Activated naive CD8-positive, alpha-beta T cell treated with anti-CD3 and anti-CD28 coated beads for 36 hours (primary cell): ENCODE data around the gene KDM4C. TPM values are rescaled to one million over a fixed set of nuclear protein-coding genes. Genes with fewer than 3 reads are reported as not detected.

Experiments
- DNase-seq: peaks from one replicate; pipeline ENCODE4 v3.0.0; 2021
- H3K27ac Mint-ChIP-seq: one replicate; pipeline ENCODE4 v1.8.0; 2022; ENCODE audit warnings: mild to moderate bottlenecking, moderate library complexity, mixed read lengths
- H3K27me3 Mint-ChIP-seq: one replicate; pipeline ENCODE4 v1.8.0; 2022; ENCODE audit warnings: mild to moderate bottlenecking, mixed read lengths
- H3K36me3 Mint-ChIP-seq: one replicate; pipeline ENCODE4 v1.8.0; 2021; ENCODE audit warnings: mild to moderate bottlenecking, mixed read lengths
- H3K4me1 Mint-ChIP-seq: one replicate; pipeline ENCODE4 v1.8.0; 2021; ENCODE audit warnings: mixed read lengths
- H3K4me3 Mint-ChIP-seq: one replicate; pipeline ENCODE4 v1.8.0; 2022; ENCODE audit warnings: mild to moderate bottlenecking, moderate library complexity, mixed read lengths
- H3K9me3 Mint-ChIP-seq: one replicate; pipeline ENCODE4 v1.8.0; 2022; ENCODE audit warnings: mixed read lengths
- total RNA-seq, 2 experiments: library from RNA; stranded (reverse); gene quantifications; one replicate each; pipeline ENCODE4 v1.2.3, GENCODE V29; 2021

Gene KDM4C
- total RNA-seq, 2 experiments from 2014 or later: 22.7 to 22.9 TPM

- peaks cover 9% of the 10 kb centered on the region for H3K36me3 Mint-ChIP-seq
- no peak overlapping the region for H3K27ac Mint-ChIP-seq
- no peaks in the 10 kb centered on the region for H3K9me3 Mint-ChIP-seq
- no peak for DNase-seq
- no peaks in the 10 kb centered on the region for H3K4me1 Mint-ChIP-seq
- H3K4me3 Mint-ChIP-seq: no peak overlapping the region
- no peaks in the 10 kb centered on the region for H3K27me3 Mint-ChIP-seq
Measured at GRCh38 chr9:7083192-7083591, 325.4 kb downstream of the KDM4C start.

- Mint-ChIP-seq H3K27ac (no peak overlapping the region), H3K9me3 (no peaks in the 10 kb centered on the region), H3K4me1 (no peaks in the 10 kb centered on the region), H3K27me3 (no peaks in the 10 kb centered on the region), H3K36me3 (peaks cover 9% of the 10 kb centered on the region), H3K4me3 (no peak overlapping the region)
- DNase-seq: no peak
Measured at GRCh38 chr9:7085357-7085756, 327.6 kb downstream of the KDM4C start.

- Mint-ChIP-seq H3K36me3 (peaks cover 13% of the 10 kb centered on the region), H3K27ac (no peak overlapping the region), H3K27me3 (no peaks in the 10 kb centered on the region), H3K4me1 (no peaks in the 10 kb centered on the region), H3K9me3 (no peaks in the 10 kb centered on the region), H3K4me3 (no peak overlapping the region)
- DNase-seq: no peak
Measured at GRCh38 chr9:7086389-7086788, 328.6 kb downstream of the KDM4C start.

GRCh38 chr9:7088611-7089010 is 330.8 kb downstream of the KDM4C start:
- no peak overlapping the region for H3K4me3 Mint-ChIP-seq
- H3K36me3 Mint-ChIP-seq: peaks cover 15% of the 10 kb centered on the region
- peaks cover 1% of the 10 kb centered on the region for H3K4me1 Mint-ChIP-seq
- DNase-seq: no peak
- H3K27ac Mint-ChIP-seq: no peak overlapping the region
- H3K27me3 Mint-ChIP-seq: no peaks in the 10 kb centered on the region
- H3K9me3 Mint-ChIP-seq: no peaks in the 10 kb centered on the region

GRCh38 chr9:7089406-7090193 is 331.8 kb downstream of the KDM4C start:
- Mint-ChIP-seq H3K4me1 (peaks cover 1% of the 10 kb centered on the region), H3K27ac (no peak overlapping the region), H3K36me3 (peaks cover 15% of the 10 kb centered on the region), H3K27me3 (no peaks in the 10 kb centered on the region), H3K9me3 (no peaks in the 10 kb centered on the region), H3K4me3 (no peak overlapping the region)
- no peak for DNase-seq

GRCh38 chr9:7093040-7093439 is 335.3 kb downstream of the KDM4C start:
- no peak overlapping the region for H3K27ac Mint-ChIP-seq
- H3K36me3 Mint-ChIP-seq: peaks cover 33% of the 10 kb centered on the region

GRCh38 chr9:7094052-7094451 is 336.3 kb downstream of the KDM4C start:
- no peak for DNase-seq
- Mint-ChIP-seq H3K27me3 (no peaks in the 10 kb centered on the region), H3K9me3 (peaks cover 12% of the 10 kb centered on the region), H3K4me1 (peaks cover 1% of the 10 kb centered on the region), H3K36me3 (peaks cover 41% of the 10 kb centered on the region), H3K27ac (no peak overlapping the region), H3K4me3 (no peak overlapping the region)

More at GRCh38 chr9:7093040-7093439, 335.3 kb downstream of the KDM4C start:
- Mint-ChIP-seq H3K4me3 (no peak overlapping the region), H3K4me1 (peaks cover 1% of the 10 kb centered on the region), H3K9me3 (peaks cover 5% of the 10 kb centered on the region), H3K27me3 (no peaks in the 10 kb centered on the region)
- DNase-seq: no peak

GRCh38 chr9:7094576-7094975 is 336.8 kb downstream of the KDM4C start:
- Mint-ChIP-seq H3K4me1 (peaks cover 1% of the 10 kb centered on the region), H3K27me3 (no peaks in the 10 kb centered on the region)
- no peak for DNase-seq

GRCh38 chr9:7095058-7095457 is 337.3 kb downstream of the KDM4C start:
- Mint-ChIP-seq H3K9me3 (peaks cover 12% of the 10 kb centered on the region), H3K36me3 (peaks cover 47% of the 10 kb centered on the region), H3K4me3 (no peak overlapping the region), H3K4me1 (peaks cover 1% of the 10 kb centered on the region), H3K27me3 (no peaks in the 10 kb centered on the region), H3K27ac (no peak overlapping the region)
- no peak for DNase-seq

More at GRCh38 chr9:7094576-7094975, 336.8 kb downstream of the KDM4C start:
- no peak overlapping the region for H3K27ac Mint-ChIP-seq
- H3K9me3 Mint-ChIP-seq: peaks cover 12% of the 10 kb centered on the region
- no peak overlapping the region for H3K4me3 Mint-ChIP-seq
- H3K36me3 Mint-ChIP-seq: peaks cover 46% of the 10 kb centered on the region

GRCh38 chr9:7097040-7097715 is 339.4 kb downstream of the KDM4C start:
- Mint-ChIP-seq H3K4me1 (peaks cover 1% of the 10 kb centered on the region), H3K9me3 (peaks cover 12% of the 10 kb centered on the region), H3K36me3 (peaks cover 50% of the 10 kb centered on the region), H3K4me3 (no peak overlapping the region), H3K27me3 (no peaks in the 10 kb centered on the region), H3K27ac (no peak overlapping the region)
- no peak for DNase-seq

- Mint-ChIP-seq H3K27ac (no peak overlapping the region), H3K9me3 (peaks cover 12% of the 10 kb centered on the region), H3K4me1 (peaks cover under 1% of the 10 kb centered on the region), H3K27me3 (no peaks in the 10 kb centered on the region), H3K4me3 (no peak overlapping the region), H3K36me3 (peaks cover 47% of the 10 kb centered on the region)
- DNase-seq: no peak
Measured at GRCh38 chr9:7097785-7098752, 340.3 kb downstream of the KDM4C start.

- Mint-ChIP-seq H3K4me3 (no peak overlapping the region), H3K27ac (no peak overlapping the region), H3K9me3 (peaks cover 6% of the 10 kb centered on the region), H3K36me3 (peaks cover 45% of the 10 kb centered on the region), H3K4me1 (peaks cover 2% of the 10 kb centered on the region), H3K27me3 (no peaks in the 10 kb centered on the region)
- no peak for DNase-seq
Measured at GRCh38 chr9:7103367-7103766, 345.6 kb downstream of the KDM4C start.

- DNase-seq: no peak
- peaks cover 2% of the 10 kb centered on the region for H3K4me1 Mint-ChIP-seq
- H3K36me3 Mint-ChIP-seq: peaks cover 42% of the 10 kb centered on the region
- H3K4me3 Mint-ChIP-seq: no peak overlapping the region
- H3K9me3 Mint-ChIP-seq: peaks cover 3% of the 10 kb centered on the region
- no peak overlapping the region for H3K27ac Mint-ChIP-seq
- no peaks in the 10 kb centered on the region for H3K27me3 Mint-ChIP-seq
Measured at GRCh38 chr9:7103771-7104170, 346.0 kb downstream of the KDM4C start.

GRCh38 chr9:7104625-7105024 is 346.9 kb downstream of the KDM4C start:
- no peak overlapping the region for H3K4me3 Mint-ChIP-seq
- no peak overlapping the region for H3K27ac Mint-ChIP-seq
- H3K9me3 Mint-ChIP-seq: no peaks in the 10 kb centered on the region
- peaks cover 2% of the 10 kb centered on the region for H3K4me1 Mint-ChIP-seq
- H3K27me3 Mint-ChIP-seq: no peaks in the 10 kb centered on the region
- H3K36me3 Mint-ChIP-seq: peaks cover 37% of the 10 kb centered on the region
- no peak for DNase-seq

GRCh38 chr9:7105095-7105494 is 347.3 kb downstream of the KDM4C start:
- DNase-seq: no peak
- H3K4me3 Mint-ChIP-seq: no peak overlapping the region
- H3K27ac Mint-ChIP-seq: no peak overlapping the region
- H3K36me3 Mint-ChIP-seq: peaks cover 41% of the 10 kb centered on the region
- H3K9me3 Mint-ChIP-seq: no peaks in the 10 kb centered on the region
- H3K27me3 Mint-ChIP-seq: no peaks in the 10 kb centered on the region
- peaks cover 2% of the 10 kb centered on the region for H3K4me1 Mint-ChIP-seq
